HepG2 (cell line): ENCODE data around the gene CARMIL3. TPM values are rescaled to one million over a fixed set of nuclear protein-coding genes. Genes with fewer than 3 reads are reported as not detected.

Experiments used
- HOXA7 ChIP-seq: sonication (generic); formaldehyde crosslinking; IDR thresholded peaks from 2 replicates; pipeline ENCODE4 v1.8.1; 2022; ENCODE audit warnings: mild to moderate bottlenecking, missing genetic modification reagents, moderate library complexity
- JUND ChIP-seq: sonication (generic); formaldehyde crosslinking; IDR thresholded peaks from 2 replicates; pipeline ENCODE4 v1.8.0; 2022; ENCODE audit warnings: mild to moderate bottlenecking, missing genetic modification reagents
- KAT8 ChIP-seq: IDR thresholded peaks from 2 replicates; pipeline ENCODE4 v1.6.1; 2016; ENCODE audit warnings: missing genetic modification reagents, missing compliant biosample characterization
- MIXL1 ChIP-seq: IDR thresholded peaks from 2 replicates; pipeline ENCODE4 v1.6.1; 2016
- NKX3-1 ChIP-seq: sonication (generic); formaldehyde crosslinking; IDR thresholded peaks from 2 replicates; pipeline ENCODE4 v1.5.0; 2020; ENCODE audit warnings: missing genetic modification reagents
- NR3C1 ChIP-seq: sonication (generic); formaldehyde crosslinking; IDR thresholded peaks from 2 replicates; pipeline ENCODE4 v1.4.0; 2020; ENCODE audit warnings: missing genetic modification reagents
- SIX4 ChIP-seq: sonication (generic); formaldehyde crosslinking; IDR thresholded peaks from 2 replicates; pipeline ENCODE4 v1.4.0; 2020; ENCODE audit warnings: missing genetic modification reagents
- SMC3 ChIP-seq: IDR thresholded peaks from 2 replicates; pipeline ENCODE4 v1.6.1; 2011; ENCODE audit warnings: low read length, improper control_type of control experiment
- SOX6 ChIP-seq, 2 experiments: fragments of 450-650 bp in 1 of 2; sonication (generic) in 1 of 2; formaldehyde crosslinking in 1 of 2; IDR thresholded peaks; 2 replicates each; pipeline versions ENCODE4 v1.4.0 to v1.6.1; 2017 to 2020; ENCODE audit warnings: antibody characterized with exemption in 1 of 2, mild to moderate bottlenecking in 1 of 2, missing genetic modification reagents in 1 of 2
- TEAD3 ChIP-seq: optimal IDR thresholded peaks from 2 replicates; pipeline ENCODE3; 2016; ENCODE audit warnings: borderline replicate concordance
- THAP11 ChIP-seq: IDR thresholded peaks from 2 replicates; pipeline ENCODE4 v1.6.1; 2016; ENCODE audit warnings: missing biosample characterization, missing genetic modification reagents
- ZNF331 ChIP-seq: sonication (generic); formaldehyde crosslinking; IDR thresholded peaks from 2 replicates; pipeline ENCODE4 v1.4.0; 2020; ENCODE audit warnings: missing genetic modification reagents
- ZNF562 ChIP-seq: sonication (generic); formaldehyde crosslinking; IDR thresholded peaks from 2 replicates; pipeline ENCODE4 v1.8.0; 2022; ENCODE audit warnings: missing genetic modification reagents, borderline replicate concordance
- ZNF879 ChIP-seq: sonication (generic); formaldehyde crosslinking; IDR thresholded peaks from 2 replicates; pipeline ENCODE4 v1.8.1; 2023; ENCODE audit warnings: missing genetic modification reagents
- polyA plus RNA-seq, 8 experiments: library from polyadenylated mRNA; depleted of rRNA in 3 of 8; stranded (reverse) in 7 of 8; unstranded in 1 of 8; fragments of >200 nt; fragmentation: Illumina TruSeq in 4 of 8; extraction: Trizol in 4 of 8; gene quantifications; 2 replicates each; pipeline versions ENCODE4 v1.2.1 to v1.2.3, GENCODE V29; 2011 to 2016; ENCODE audit warnings: low read depth in 4 of 8, missing spikeins in 1 of 8, mixed read lengths in 1 of 8; ENCODE audit not compliant: insufficient read depth in 1 of 8
- total RNA-seq, 5 experiments: library from RNA; depleted of rRNA; stranded (reverse); fragments of >200 nt; fragmentation: Illumina TruSeq; extraction: Trizol; gene quantifications; 2 replicates each; pipeline ENCODE4 v1.2.3, GENCODE V29; 2016; ENCODE audit warnings: low read depth in 1 of 5
- TF ChIP-seq, protein P1 (sequence below): sonication (generic); formaldehyde crosslinking; IDR thresholded peaks from 2 replicates; pipeline ENCODE4 v1.4.0; 2020; ENCODE audit warnings: missing genetic modification reagents
- TF ChIP-seq, protein P2 (sequence below): sonication (generic); formaldehyde crosslinking; IDR thresholded peaks from 2 replicates; pipeline ENCODE4 v1.5.0; 2020; ENCODE audit warnings: missing genetic modification reagents, mild to moderate bottlenecking, borderline replicate concordance
- TF ChIP-seq, protein P3 (sequence below): sonication (generic); formaldehyde crosslinking; IDR thresholded peaks from 2 replicates; pipeline ENCODE4 v1.4.0; 2020; ENCODE audit warnings: missing genetic modification reagents, borderline replicate concordance
- TF ChIP-seq, protein P4 (sequence below): sonication (generic); formaldehyde crosslinking; conservative IDR thresholded peaks from 2 replicates; pipeline ENCODE4 v1.8.0; 2022; ENCODE audit warnings: mild to moderate bottlenecking, moderate library complexity, missing genetic modification reagents
- TF ChIP-seq, protein P5 (sequence below): sonication (generic); formaldehyde crosslinking; IDR thresholded peaks from 2 replicates; pipeline ENCODE4 v1.4.0; 2020; ENCODE audit warnings: missing genetic modification reagents, borderline replicate concordance
- TF ChIP-seq, protein P6 (sequence below): IDR thresholded peaks from 2 replicates; pipeline ENCODE4 v1.6.1; 2016

Gene CARMIL3
- total and polyA plus RNA-seq, 2 of the 13 experiments (the other 11 are each of a cell fraction or from before 2014, with no cell fraction given), result 0.27 to 0.55 TPM

DNA sequence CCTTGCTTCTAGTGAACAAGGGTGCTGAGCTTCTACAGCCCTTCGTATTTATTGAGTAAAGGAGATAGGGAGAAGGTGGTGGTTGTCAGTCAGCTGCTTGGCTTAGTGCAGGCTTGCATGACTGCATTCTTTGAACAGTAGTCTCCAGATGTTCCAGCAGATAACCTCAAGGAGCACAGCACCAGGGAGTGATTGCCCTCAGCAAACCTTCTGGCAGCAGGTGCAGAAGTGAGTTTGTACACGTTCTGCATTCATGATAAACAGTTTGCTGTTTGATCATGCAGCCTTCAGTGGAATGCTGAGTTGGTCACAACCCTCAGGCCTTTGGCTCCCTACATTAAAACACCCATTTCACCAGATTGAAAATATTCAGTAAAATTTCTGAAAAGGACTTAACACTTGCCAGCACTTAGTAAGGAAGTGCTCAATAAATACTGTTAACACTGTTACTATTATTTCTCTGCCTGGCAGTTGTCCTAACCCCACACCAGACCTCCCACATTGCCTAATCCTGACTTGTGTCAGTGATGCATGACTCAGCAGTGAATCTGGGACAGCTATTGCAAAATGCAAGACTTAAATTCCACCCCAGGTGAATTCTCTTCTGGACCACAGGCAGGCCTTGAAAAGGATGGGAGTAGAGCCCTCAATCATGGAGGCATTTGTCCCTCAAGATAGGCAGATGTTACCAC is 18.9 kb upstream of the CARMIL3 start (continued):
- TF ChIP-seq NR3C1 (CRISPR knock-in tag), result no peak
- peak; percentile 84 for TF ChIP-seq ZNF331 (CRISPR knock-in tag)
- TF ChIP-seq, protein P1, sequence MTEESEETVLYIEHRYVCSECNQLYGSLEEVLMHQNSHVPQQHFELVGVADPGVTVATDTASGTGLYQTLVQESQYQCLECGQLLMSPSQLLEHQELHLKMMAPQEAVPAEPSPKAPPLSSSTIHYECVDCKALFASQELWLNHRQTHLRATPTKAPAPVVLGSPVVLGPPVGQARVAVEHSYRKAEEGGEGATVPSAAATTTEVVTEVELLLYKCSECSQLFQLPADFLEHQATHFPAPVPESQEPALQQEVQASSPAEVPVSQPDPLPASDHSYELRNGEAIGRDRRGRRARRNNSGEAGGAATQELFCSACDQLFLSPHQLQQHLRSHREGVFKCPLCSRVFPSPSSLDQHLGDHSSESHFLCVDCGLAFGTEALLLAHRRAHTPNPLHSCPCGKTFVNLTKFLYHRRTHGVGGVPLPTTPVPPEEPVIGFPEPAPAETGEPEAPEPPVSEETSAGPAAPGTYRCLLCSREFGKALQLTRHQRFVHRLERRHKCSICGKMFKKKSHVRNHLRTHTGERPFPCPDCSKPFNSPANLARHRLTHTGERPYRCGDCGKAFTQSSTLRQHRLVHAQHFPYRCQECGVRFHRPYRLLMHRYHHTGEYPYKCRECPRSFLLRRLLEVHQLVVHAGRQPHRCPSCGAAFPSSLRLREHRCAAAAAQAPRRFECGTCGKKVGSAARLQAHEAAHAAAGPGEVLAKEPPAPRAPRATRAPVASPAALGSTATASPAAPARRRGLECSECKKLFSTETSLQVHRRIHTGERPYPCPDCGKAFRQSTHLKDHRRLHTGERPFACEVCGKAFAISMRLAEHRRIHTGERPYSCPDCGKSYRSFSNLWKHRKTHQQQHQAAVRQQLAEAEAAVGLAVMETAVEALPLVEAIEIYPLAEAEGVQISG, result peak; percentile 50; the same call in 1 of the 2 replicates
- no peak for TF ChIP-seq HOXA7 (CRISPR knock-in tag)
- TF ChIP-seq THAP11 (CRISPR knock-in tag), result peak; percentile 78
- no peak for TF ChIP-seq NKX3-1 (CRISPR knock-in tag)
- peak; percentile 93 for TF ChIP-seq JUND
- TF ChIP-seq, protein P2, sequence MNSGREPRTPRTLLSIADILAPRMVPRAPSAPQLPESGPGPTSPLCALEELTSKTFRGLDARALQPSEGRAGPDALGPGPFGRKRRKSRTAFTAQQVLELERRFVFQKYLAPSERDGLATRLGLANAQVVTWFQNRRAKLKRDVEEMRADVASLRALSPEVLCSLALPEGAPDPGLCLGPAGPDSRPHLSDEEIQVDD (CRISPR knock-in tag), result no peak
- TF ChIP-seq ZNF562, result no peak
- TF ChIP-seq, protein P3, sequence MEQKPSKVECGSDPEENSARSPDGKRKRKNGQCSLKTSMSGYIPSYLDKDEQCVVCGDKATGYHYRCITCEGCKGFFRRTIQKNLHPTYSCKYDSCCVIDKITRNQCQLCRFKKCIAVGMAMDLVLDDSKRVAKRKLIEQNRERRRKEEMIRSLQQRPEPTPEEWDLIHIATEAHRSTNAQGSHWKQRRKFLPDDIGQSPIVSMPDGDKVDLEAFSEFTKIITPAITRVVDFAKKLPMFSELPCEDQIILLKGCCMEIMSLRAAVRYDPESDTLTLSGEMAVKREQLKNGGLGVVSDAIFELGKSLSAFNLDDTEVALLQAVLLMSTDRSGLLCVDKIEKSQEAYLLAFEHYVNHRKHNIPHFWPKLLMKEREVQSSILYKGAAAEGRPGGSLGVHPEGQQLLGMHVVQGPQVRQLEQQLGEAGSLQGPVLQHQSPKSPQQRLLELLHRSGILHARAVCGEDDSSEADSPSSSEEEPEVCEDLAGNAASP (CRISPR knock-in tag), result peak; percentile 84; the same call in 1 of the 2 replicates
- TF ChIP-seq, protein P4, sequence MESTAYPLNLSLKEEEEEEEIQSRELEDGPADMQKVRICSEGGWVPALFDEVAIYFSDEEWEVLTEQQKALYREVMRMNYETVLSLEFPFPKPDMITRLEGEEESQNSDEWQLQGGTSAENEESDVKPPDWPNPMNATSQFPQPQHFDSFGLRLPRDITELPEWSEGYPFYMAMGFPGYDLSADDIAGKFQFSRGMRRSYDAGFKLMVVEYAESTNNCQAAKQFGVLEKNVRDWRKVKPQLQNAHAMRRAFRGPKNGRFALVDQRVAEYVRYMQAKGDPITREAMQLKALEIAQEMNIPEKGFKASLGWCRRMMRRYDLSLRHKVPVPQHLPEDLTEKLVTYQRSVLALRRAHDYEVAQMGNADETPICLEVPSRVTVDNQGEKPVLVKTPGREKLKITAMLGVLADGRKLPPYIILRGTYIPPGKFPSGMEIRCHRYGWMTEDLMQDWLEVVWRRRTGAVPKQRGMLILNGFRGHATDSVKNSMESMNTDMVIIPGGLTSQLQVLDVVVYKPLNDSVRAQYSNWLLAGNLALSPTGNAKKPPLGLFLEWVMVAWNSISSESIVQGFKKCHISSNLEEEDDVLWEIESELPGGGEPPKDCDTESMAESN (CRISPR knock-in tag), result peak; percentile 67; the same call in 1 of the 2 replicates
- TF ChIP-seq, protein P5, sequence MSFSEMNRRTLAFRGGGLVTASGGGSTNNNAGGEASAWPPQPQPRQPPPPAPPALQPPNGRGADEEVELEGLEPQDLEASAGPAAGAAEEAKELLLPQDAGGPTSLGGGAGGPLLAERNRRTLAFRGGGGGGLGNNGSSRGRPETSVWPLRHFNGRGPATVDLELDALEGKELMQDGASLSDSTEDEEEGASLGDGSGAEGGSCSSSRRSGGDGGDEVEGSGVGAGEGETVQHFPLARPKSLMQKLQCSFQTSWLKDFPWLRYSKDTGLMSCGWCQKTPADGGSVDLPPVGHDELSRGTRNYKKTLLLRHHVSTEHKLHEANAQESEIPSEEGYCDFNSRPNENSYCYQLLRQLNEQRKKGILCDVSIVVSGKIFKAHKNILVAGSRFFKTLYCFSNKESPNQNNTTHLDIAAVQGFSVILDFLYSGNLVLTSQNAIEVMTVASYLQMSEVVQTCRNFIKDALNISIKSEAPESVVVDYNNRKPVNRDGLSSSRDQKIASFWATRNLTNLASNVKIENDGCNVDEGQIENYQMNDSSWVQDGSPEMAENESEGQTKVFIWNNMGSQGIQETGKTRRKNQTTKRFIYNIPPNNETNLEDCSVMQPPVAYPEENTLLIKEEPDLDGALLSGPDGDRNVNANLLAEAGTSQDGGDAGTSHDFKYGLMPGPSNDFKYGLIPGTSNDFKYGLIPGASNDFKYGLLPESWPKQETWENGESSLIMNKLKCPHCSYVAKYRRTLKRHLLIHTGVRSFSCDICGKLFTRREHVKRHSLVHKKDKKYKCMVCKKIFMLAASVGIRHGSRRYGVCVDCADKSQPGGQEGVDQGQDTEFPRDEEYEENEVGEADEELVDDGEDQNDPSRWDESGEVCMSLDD (CRISPR knock-in tag), result no peak
- TF ChIP-seq, protein P6, sequence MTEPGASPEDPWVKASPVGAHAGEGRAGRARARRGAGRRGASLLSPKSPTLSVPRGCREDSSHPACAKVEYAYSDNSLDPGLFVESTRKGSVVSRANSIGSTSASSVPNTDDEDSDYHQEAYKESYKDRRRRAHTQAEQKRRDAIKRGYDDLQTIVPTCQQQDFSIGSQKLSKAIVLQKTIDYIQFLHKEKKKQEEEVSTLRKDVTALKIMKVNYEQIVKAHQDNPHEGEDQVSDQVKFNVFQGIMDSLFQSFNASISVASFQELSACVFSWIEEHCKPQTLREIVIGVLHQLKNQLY (CRISPR knock-in tag), result peak; percentile 63; the same call in 1 of the 2 replicates
- TF ChIP-seq MIXL1 (CRISPR knock-in tag), result peak; percentile 56; the same call in 1 of the 2 replicates
- TF ChIP-seq SIX4 (CRISPR knock-in tag), result 0 out of 2 replicates have a peak, but pooled peaks have one; percentile 57
- peak; percentile 93 for TF ChIP-seq TEAD3 (CRISPR knock-in tag)
- TF ChIP-seq SMC3, result peak; percentile 8; the same call in 1 of the 2 replicates
- peak; percentile 59 for TF ChIP-seq KAT8 (CRISPR knock-in tag)
- TF ChIP-seq ZNF879, result 0 out of 2 replicates have a peak, but pooled peaks have one; percentile 10
- 0 out of 2 replicates have a peak, but pooled peaks have one; percentile 49 for TF ChIP-seq SOX6 (IDR thresholded peaks at IDR 0.05)
- no peak for TF ChIP-seq SOX6 (CRISPR knock-in tag; IDR thresholded peaks at IDR 0.05)
